ENCODE data around the gene LGMN.
"Not testable (repeated sequence)": the region's sequence is repeated elsewhere in the genome, so short reads cannot be mapped to it uniquely, and the experiment has no call there.

LGMN gene

DNA sequence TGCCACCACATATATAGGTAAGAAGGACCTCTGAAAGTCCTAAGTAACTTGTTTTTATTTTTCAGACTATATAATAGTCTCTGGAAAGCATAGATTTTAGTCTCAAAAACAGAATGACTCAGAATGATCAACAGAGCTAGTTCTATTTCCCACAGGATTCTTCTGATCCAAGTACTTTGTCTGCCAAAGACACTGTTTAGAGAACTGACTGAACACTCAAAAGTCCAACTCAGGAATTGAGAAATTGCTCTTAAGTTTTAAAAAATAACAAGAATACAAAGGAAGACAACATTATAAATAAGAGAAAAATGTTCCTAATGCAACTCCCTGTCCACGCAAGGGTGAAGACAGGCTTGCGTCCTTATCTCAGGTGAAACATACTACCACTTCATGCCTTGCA, 29.0 kb downstream of the LGMN start:
- H3K4me1 ChIP-seq (ENCODE audit: insufficient read depth, low read length), result peaks cover 39% of the 10 kb centered on the region
- H3K27ac ChIP-seq (ENCODE audit: low read depth, low read length), result peak overlapping the region; percentile 65
- H3K36me3 ChIP-seq (ENCODE audit: insufficient read depth, low read length), result no peaks in the 10 kb centered on the region
- no peaks in the 10 kb centered on the region for H3K9me3 ChIP-seq (ENCODE audit: low read length)
- H3K9ac ChIP-seq (ENCODE audit: low read length), result no peak overlapping the region
- H3K4me3 ChIP-seq (ENCODE audit: low read depth in 1 of 2, low read length in 2 of 2), result no peak overlapping the region
- H3K27me3 ChIP-seq (ENCODE audit: control insufficient read depth in 1 of 2, insufficient read depth in 2 of 2, low read length in 2 of 2), result no peaks in the 10 kb centered on the region

DNA sequence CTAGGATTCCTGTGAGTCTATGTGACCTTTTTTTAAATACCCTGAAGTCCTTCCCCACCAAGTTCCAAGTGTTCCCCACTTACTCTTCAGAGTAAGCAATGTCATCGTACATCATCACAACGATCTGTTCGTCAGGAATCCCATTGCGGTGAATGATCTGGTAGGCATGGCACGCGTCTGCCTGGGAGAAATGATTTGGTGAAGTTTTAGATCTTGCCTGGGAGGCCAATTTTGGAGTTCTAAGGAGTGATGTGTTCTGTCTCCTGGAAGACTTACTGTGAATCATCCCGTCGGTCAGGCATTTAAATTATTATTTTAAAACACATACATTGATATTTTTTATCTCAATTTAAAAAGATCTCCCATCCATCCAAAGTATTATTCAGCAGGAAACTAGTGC, 29.8 kb downstream of the LGMN start:
- Histone ChIP-seq H3K27me3 (ENCODE audit: control insufficient read depth in 1 of 2, insufficient read depth in 2 of 2, low read length in 2 of 2) (no peaks in the 10 kb centered on the region), H3K36me3 (ENCODE audit: insufficient read depth, low read length) (no peaks in the 10 kb centered on the region), H3K27ac (ENCODE audit: low read depth, low read length) (peak overlapping the region; percentile 44), H3K9me3 (ENCODE audit: low read length) (no peaks in the 10 kb centered on the region), H3K4me3 (ENCODE audit: low read depth in 1 of 2, low read length in 2 of 2) (no peak overlapping the region), H3K9ac (ENCODE audit: low read length) (no peak overlapping the region), H3K4me1 (ENCODE audit: insufficient read depth, low read length) (peaks cover 35% of the 10 kb centered on the region)

GRCh38 chr14:92717571-92718042, 30.8 kb downstream of the LGMN start:
- Histone ChIP-seq H3K27ac (ENCODE audit: low read depth, low read length) (no peak overlapping the region), H3K27me3 (ENCODE audit: control insufficient read depth in 1 of 2, insufficient read depth in 2 of 2, low read length in 2 of 2) (no peaks in the 10 kb centered on the region), H3K36me3 (ENCODE audit: insufficient read depth, low read length) (peaks cover 7% of the 10 kb centered on the region), H3K9me3 (ENCODE audit: low read length) (no peaks in the 10 kb centered on the region), H3K9ac (ENCODE audit: low read length) (no peak overlapping the region), H3K4me3 (ENCODE audit: low read depth in 1 of 2, low read length in 2 of 2) (no peak overlapping the region), H3K4me1 (ENCODE audit: insufficient read depth, low read length) (peaks cover 35% of the 10 kb centered on the region)

GRCh38 chr14:92716131-92716530, 32.3 kb downstream of the LGMN start:
- no peak overlapping the region for H3K4me3 ChIP-seq (ENCODE audit: low read depth in 1 of 2, low read length in 2 of 2)
- H3K4me1 ChIP-seq (ENCODE audit: insufficient read depth, low read length), result peaks cover 33% of the 10 kb centered on the region
- peaks cover 22% of the 10 kb centered on the region for H3K36me3 ChIP-seq (ENCODE audit: insufficient read depth, low read length)
- H3K27ac ChIP-seq (ENCODE audit: low read depth, low read length), result no peak overlapping the region
- H3K9me3 ChIP-seq (ENCODE audit: low read length), result no peaks in the 10 kb centered on the region
- H3K9ac ChIP-seq (ENCODE audit: low read length), result no peak overlapping the region
- H3K27me3 ChIP-seq (ENCODE audit: control insufficient read depth in 1 of 2, insufficient read depth in 2 of 2, low read length in 2 of 2), result no peaks in the 10 kb centered on the region

GRCh38 chr14:92714739-92715307, 33.6 kb downstream of the LGMN start:
- H3K36me3 ChIP-seq (ENCODE audit: insufficient read depth, low read length), result peaks cover 34% of the 10 kb centered on the region
- H3K27ac ChIP-seq (ENCODE audit: low read depth, low read length), result not testable (repeated sequence)

DNA sequence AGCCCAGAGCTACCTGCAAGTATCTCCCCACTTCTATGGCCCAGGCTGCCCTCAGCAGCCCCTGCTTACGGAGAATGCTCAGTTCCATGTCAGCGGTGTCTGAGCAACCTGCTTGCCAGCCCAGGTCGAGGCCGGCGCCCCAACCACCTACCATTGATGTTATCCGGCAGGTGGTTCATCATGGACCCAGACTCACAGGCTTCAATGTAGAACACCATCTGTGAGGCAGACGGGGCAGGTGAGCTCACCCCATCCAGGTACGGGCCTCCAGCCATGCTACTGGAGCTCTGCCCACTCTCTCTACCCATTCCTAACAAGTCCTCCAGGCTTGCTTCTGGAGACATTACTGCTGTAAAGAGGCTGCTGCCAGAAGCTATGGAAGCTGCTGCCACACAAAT, 35.8 kb downstream of the LGMN start:
- Histone ChIP-seq H3K4me1 (ENCODE audit: insufficient read depth, low read length) (peaks cover 7% of the 10 kb centered on the region), H3K9ac (ENCODE audit: low read length) (no peak overlapping the region), H3K27ac (ENCODE audit: low read depth, low read length) (no peak overlapping the region), H3K9me3 (ENCODE audit: low read length) (no peaks in the 10 kb centered on the region), H3K27me3 (ENCODE audit: control insufficient read depth in 1 of 2, insufficient read depth in 2 of 2, low read length in 2 of 2) (no peaks in the 10 kb centered on the region), H3K36me3 (ENCODE audit: insufficient read depth, low read length) (peaks cover 46% of the 10 kb centered on the region), H3K4me3 (ENCODE audit: low read depth in 1 of 2, low read length in 2 of 2) (no peak overlapping the region)

More at GRCh38 chr14:92714739-92715307, 33.6 kb downstream of the LGMN start:
- H3K27me3 ChIP-seq (ENCODE audit: control insufficient read depth in 1 of 2, insufficient read depth in 2 of 2, low read length in 2 of 2); H3K9ac ChIP-seq (ENCODE audit: low read length); H3K4me3 ChIP-seq (ENCODE audit: low read depth in 1 of 2, low read length in 2 of 2); H3K9me3 ChIP-seq (ENCODE audit: low read length): not testable (repeated sequence)
- peaks cover 19% of the 10 kb centered on the region for H3K4me1 ChIP-seq (ENCODE audit: insufficient read depth, low read length)

DNA sequence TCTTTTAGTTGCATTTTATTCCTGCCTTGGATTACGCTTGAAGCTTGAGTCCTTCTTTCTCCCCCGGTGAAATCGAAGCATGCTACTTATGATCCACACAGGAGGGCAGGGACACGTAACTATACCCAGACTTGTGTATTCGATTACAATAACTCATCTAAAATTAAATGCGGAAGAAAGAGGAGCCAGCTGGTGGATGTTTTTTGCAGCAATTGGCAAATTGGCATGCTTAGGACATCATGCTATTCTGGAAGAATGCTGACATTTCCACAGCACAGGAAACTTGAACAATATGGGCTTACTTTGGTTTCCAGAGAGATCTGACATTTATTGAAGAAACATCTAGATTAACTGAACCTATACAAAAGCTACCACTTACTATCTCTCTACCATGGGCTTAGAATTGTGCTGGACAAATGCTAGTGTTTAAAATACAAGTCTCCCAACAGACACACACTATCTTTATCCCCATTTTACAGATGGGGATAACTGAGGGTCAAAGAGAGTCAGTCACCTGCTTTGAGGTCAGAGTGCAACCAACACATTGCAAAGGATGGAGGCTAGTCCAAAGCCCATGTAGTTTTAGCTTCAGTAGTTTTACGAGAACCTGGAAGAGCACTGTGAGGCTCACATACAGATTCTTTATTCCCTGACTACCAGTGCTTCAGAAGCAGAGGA, 36.3 kb downstream of the LGMN start:
- H3K27ac ChIP-seq (ENCODE audit: low read depth, low read length), result no peak overlapping the region
- peaks cover 46% of the 10 kb centered on the region for H3K36me3 ChIP-seq (ENCODE audit: insufficient read depth, low read length)
- H3K27me3 ChIP-seq (ENCODE audit: control insufficient read depth in 1 of 2, insufficient read depth in 2 of 2, low read length in 2 of 2), result no peaks in the 10 kb centered on the region
- no peak overlapping the region for H3K4me3 ChIP-seq (ENCODE audit: low read depth in 1 of 2, low read length in 2 of 2)
- H3K4me1 ChIP-seq (ENCODE audit: insufficient read depth, low read length), result peaks cover 2% of the 10 kb centered on the region
- H3K9ac ChIP-seq (ENCODE audit: low read length), result no peak overlapping the region
- H3K9me3 ChIP-seq (ENCODE audit: low read length), result no peaks in the 10 kb centered on the region

- no peaks in the 10 kb centered on the region for H3K9me3 ChIP-seq (ENCODE audit: low read length)
- H3K4me3 ChIP-seq (ENCODE audit: low read depth in 1 of 2, low read length in 2 of 2), result no peak overlapping the region
- no peaks in the 10 kb centered on the region for H3K4me1 ChIP-seq (ENCODE audit: insufficient read depth, low read length)
- H3K27me3 ChIP-seq (ENCODE audit: control insufficient read depth in 1 of 2, insufficient read depth in 2 of 2, low read length in 2 of 2), result no peaks in the 10 kb centered on the region
- no peak overlapping the region for H3K9ac ChIP-seq (ENCODE audit: low read length)
- peaks cover 63% of the 10 kb centered on the region for H3K36me3 ChIP-seq (ENCODE audit: insufficient read depth, low read length)
- no peak overlapping the region for H3K27ac ChIP-seq (ENCODE audit: low read depth, low read length)
These were observed 38.5 kb downstream of the LGMN start for GRCh38 chr14:92710001-92710341.

DNA sequence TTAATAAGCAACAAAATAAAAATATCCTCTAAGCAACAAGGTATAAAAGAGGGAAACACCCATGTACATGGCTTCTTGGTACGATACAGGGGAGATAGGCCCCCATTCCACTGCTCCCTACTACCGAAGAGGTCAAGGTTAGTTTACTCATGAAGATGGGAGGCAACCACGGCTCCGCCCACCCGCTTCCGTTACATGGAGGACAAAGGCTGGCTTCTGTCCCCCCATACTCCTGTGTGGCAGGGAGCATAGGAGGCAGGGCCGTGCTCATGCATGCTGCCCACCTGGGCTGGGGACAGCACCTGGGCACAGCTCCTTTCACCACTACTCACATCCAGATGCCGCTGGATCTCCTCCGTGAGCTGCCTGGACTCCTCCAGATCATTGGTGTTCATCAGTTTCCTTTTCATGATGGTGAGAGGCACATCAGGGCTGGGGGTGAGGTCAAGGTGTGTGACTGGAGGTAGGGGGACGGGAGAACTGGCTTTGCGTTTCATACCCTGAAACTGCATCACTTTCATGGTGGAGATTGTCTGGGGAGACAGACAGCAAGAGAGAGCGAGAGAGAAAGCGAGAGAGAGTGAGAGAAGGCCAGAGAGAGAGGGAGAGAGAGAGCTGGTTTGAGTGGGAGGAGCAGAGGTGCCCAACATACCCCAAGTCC, 39.0 kb downstream of the LGMN start:
- no peak overlapping the region for H3K9ac ChIP-seq (ENCODE audit: low read length)
- H3K36me3 ChIP-seq (ENCODE audit: insufficient read depth, low read length), result peaks cover 68% of the 10 kb centered on the region
- H3K4me1 ChIP-seq (ENCODE audit: insufficient read depth, low read length), result no peaks in the 10 kb centered on the region
- H3K27me3 ChIP-seq (ENCODE audit: control insufficient read depth in 1 of 2, insufficient read depth in 2 of 2, low read length in 2 of 2), result no peaks in the 10 kb centered on the region
- no peaks in the 10 kb centered on the region for H3K9me3 ChIP-seq (ENCODE audit: low read length)
- H3K4me3 ChIP-seq (ENCODE audit: low read depth in 1 of 2, low read length in 2 of 2), result no peak overlapping the region
- no peak overlapping the region for H3K27ac ChIP-seq (ENCODE audit: low read depth, low read length)

GRCh38 chr14:92706386-92706785, 42.0 kb downstream of the LGMN start:
- peaks cover 59% of the 10 kb centered on the region for H3K36me3 ChIP-seq (ENCODE audit: insufficient read depth, low read length)

GRCh38 chr14:92704821-92705220, 43.6 kb downstream of the LGMN start:
- Histone ChIP-seq H3K27me3 (ENCODE audit: control insufficient read depth in 1 of 2, insufficient read depth in 2 of 2, low read length in 2 of 2) (no peaks in the 10 kb centered on the region), H3K27ac (ENCODE audit: low read depth, low read length) (no peak overlapping the region), H3K36me3 (ENCODE audit: insufficient read depth, low read length) (peaks cover 44% of the 10 kb centered on the region), H3K9ac (ENCODE audit: low read length) (no peak overlapping the region), H3K4me1 (ENCODE audit: insufficient read depth, low read length) (no peaks in the 10 kb centered on the region), H3K4me3 (ENCODE audit: low read depth in 1 of 2, low read length in 2 of 2) (no peak overlapping the region), H3K9me3 (ENCODE audit: low read length) (no peaks in the 10 kb centered on the region)

More at GRCh38 chr14:92706386-92706785, 42.0 kb downstream of the LGMN start:
- no peaks in the 10 kb centered on the region for H3K4me1 ChIP-seq (ENCODE audit: insufficient read depth, low read length)
- no peaks in the 10 kb centered on the region for H3K27me3 ChIP-seq (ENCODE audit: control insufficient read depth in 1 of 2, insufficient read depth in 2 of 2, low read length in 2 of 2)
- H3K4me3 ChIP-seq (ENCODE audit: low read depth in 1 of 2, low read length in 2 of 2), result no peak overlapping the region
- no peak overlapping the region for H3K9ac ChIP-seq (ENCODE audit: low read length)
- H3K27ac ChIP-seq (ENCODE audit: low read depth, low read length), result no peak overlapping the region
- H3K9me3 ChIP-seq (ENCODE audit: low read length), result no peaks in the 10 kb centered on the region
